CD14-positive monocyte (primary cell): Measurements from ENCODE around the gene DCAF12L2. TPM values are rescaled to one million over a fixed set of nuclear protein-coding genes. Genes with fewer than 3 reads are reported as not detected.

ENCODE experiments used
- DNase-seq, 3 donors: peaks; one replicate each; pipeline ENCODE4 v3.0.0-alpha.2; 2011 to 2022
- H2AFZ ChIP-seq: 2 replicates; pipeline ENCODE4 v1.6.0; 2012; ENCODE audit warnings: mild to moderate bottlenecking, low read depth, low read length, inconsistent platforms; ENCODE audit not compliant: insufficient read depth, poor library complexity, severe bottlenecking
- H3K27ac ChIP-seq, 2 donors: 1 replicate in 1 of 2; 2 replicates in 1 of 2; pipeline ENCODE4 v1.5.1; 2012 to 2013; ENCODE audit warnings: low read length in 2 of 2, control low read depth in 1 of 2, inconsistent platforms in 1 of 2, low read depth in 1 of 2, mild to moderate bottlenecking in 1 of 2
- H3K27me3 ChIP-seq, 2 donors: one replicate each; pipeline versions ENCODE4 v1.6.0 to v1.6.1; 2011 to 2013; ENCODE audit warnings: low read length in 2 of 2; ENCODE audit not compliant: control insufficient read depth in 2 of 2, insufficient read depth in 2 of 2
- H3K36me3 ChIP-seq, 2 donors: replicated peaks in 1 of 2; 1 replicate in 1 of 2; 2 replicates in 1 of 2; pipeline versions ENCODE4 v1.5.1 to v1.6.1; 2012 to 2013; ENCODE audit warnings: low read length in 2 of 2, control low read depth in 1 of 2, inconsistent platforms in 1 of 2, mild to moderate bottlenecking in 1 of 2; ENCODE audit not compliant: insufficient read depth in 2 of 2, control insufficient read depth in 1 of 2
- H3K4me1 ChIP-seq, 2 donors: 1 replicate in 1 of 2; 2 replicates in 1 of 2; pipeline versions ENCODE4 v1.5.1 to v1.6.1; 2012 to 2013; ENCODE audit warnings: low read length in 2 of 2, control low read depth in 1 of 2, inconsistent platforms in 1 of 2, mild to moderate bottlenecking in 1 of 2, moderate library complexity in 1 of 2; ENCODE audit not compliant: insufficient read depth in 2 of 2, control insufficient read depth in 1 of 2
- H3K4me2 ChIP-seq: replicated peaks from 2 replicates; pipeline ENCODE3; 2012; ENCODE audit warnings: low read length, moderate library complexity, mild to moderate bottlenecking; ENCODE audit not compliant: poor library complexity, severe bottlenecking; ENCODE audit errors: extremely low read depth
- H3K4me3 ChIP-seq, 3 experiments: fragments of 200-600 bp in 1 of 3; sonication (generic) in 1 of 3; replicated peaks in 1 of 3; 1 replicate in 2 of 3; 2 replicates in 1 of 3; pipeline ENCODE4 v1.5.1; 2011 to 2013; ENCODE audit warnings: low read length in 3 of 3, mild to moderate bottlenecking in 3 of 3, control low read depth in 2 of 3, low read depth in 2 of 3, inconsistent platforms in 1 of 3, moderate library complexity in 1 of 3
- H3K79me2 ChIP-seq: 2 replicates; pipeline ENCODE4 v1.6.0; 2012; ENCODE audit warnings: mild to moderate bottlenecking, control low read depth, inconsistent platforms, low read length, moderate library complexity; ENCODE audit not compliant: insufficient read depth
- H3K9ac ChIP-seq: 2 replicates; pipeline ENCODE4 v1.6.0; 2017; ENCODE audit warnings: low read length, mild to moderate bottlenecking; ENCODE audit not compliant: insufficient read depth, poor library complexity, severe bottlenecking
- H3K9me3 ChIP-seq, 2 donors: replicated peaks in 1 of 2; 1 replicate in 1 of 2; 2 replicates in 1 of 2; pipeline versions ENCODE4 v1.5.1 to v1.6.1; 2012 to 2013; ENCODE audit warnings: low read length in 2 of 2, control low read depth in 1 of 2; ENCODE audit not compliant: control insufficient read depth in 1 of 2, insufficient read depth in 1 of 2
- H4K20me1 ChIP-seq: 2 replicates; pipeline ENCODE4 v1.6.0; 2012; ENCODE audit warnings: mild to moderate bottlenecking, low read length, control low read depth, moderate library complexity; ENCODE audit not compliant: insufficient read depth
- H3K27ac Mint-ChIP-seq, 7 donors: one replicate each; pipeline ENCODE4 v1.8.0; 2020; ENCODE audit warnings: mild to moderate bottlenecking in 7 of 7, mixed read lengths in 7 of 7, moderate library complexity in 6 of 7, inconsistent platforms in 2 of 7
- H3K27me3 Mint-ChIP-seq, 3 donors: one replicate each; pipeline ENCODE4 v1.8.0; 2021 to 2022; ENCODE audit warnings: low read depth in 3 of 3, mild to moderate bottlenecking in 3 of 3, mixed read lengths in 3 of 3, moderate library complexity in 3 of 3, inconsistent platforms in 1 of 3
- H3K36me3 Mint-ChIP-seq, 2 donors: one replicate each; pipeline ENCODE4 v1.8.0; 2020; ENCODE audit warnings: mixed read lengths in 2 of 2, inconsistent platforms in 1 of 2, mild to moderate bottlenecking in 1 of 2
- H3K4me1 Mint-ChIP-seq: one replicate; pipeline ENCODE4 v1.8.0; 2020; ENCODE audit warnings: mild to moderate bottlenecking, mixed read lengths
- H3K4me3 Mint-ChIP-seq, 2 donors: one replicate each; pipeline ENCODE4 v1.8.0; 2020; ENCODE audit warnings: mild to moderate bottlenecking in 2 of 2, mixed read lengths in 2 of 2, moderate library complexity in 1 of 2
- H3K9me3 Mint-ChIP-seq, 7 donors: one replicate each; pipeline ENCODE4 v1.8.0; 2020 to 2022; ENCODE audit warnings: mixed read lengths in 7 of 7, mild to moderate bottlenecking in 6 of 7, moderate library complexity in 6 of 7, inconsistent platforms in 2 of 7
- CTCF ChIP-seq: fragments of 200-600 bp; IDR thresholded peaks from one replicate; pipeline ENCODE4 v1.8.0; 2022; ENCODE audit warnings: antibody characterized with exemption, mild to moderate bottlenecking
- WGBS: methylation state at CpG from one replicate; pipeline ENCODE4 v1.1.5; 2013; ENCODE audit warnings: missing lambda C conversion rate; ENCODE audit not compliant: insufficient coverage; 5-methylcytosine and 5-hydroxymethylcytosine counted together
- intact Hi-C, 2 donors: fragments of 100-400 bp; cut with micrococcal nuclease; formaldehyde crosslinking; loops; one replicate each; pipeline versions ENCODE4 v1.15.0 to v1.15.1; 2023
- polyA plus RNA-seq, 3 donors: library from polyadenylated mRNA; depleted of rRNA in 1 of 3; unstranded in 2 of 3; stranded (reverse) in 1 of 3; fragments of 300-500 nt in 2 of 3; fragments of >200 nt in 1 of 3; fragmentation: Illumina TruSeq in 2 of 3; gene quantifications; 1 replicate in 2 of 3; 2 replicates in 1 of 3; pipeline ENCODE4 v1.2.3, GENCODE V29; 2012 to 2021

The DCAF12L2 gene
- polyA plus RNA-seq, 3 donors = not detected

GRCh38 chrX:126141014-126141413, 25.1 kb downstream of the DCAF12L2 start:
- Mint-ChIP-seq H3K9me3 (peaks cover 0 to 3% (median 1%) of the 10 kb centered on the region in 7 donors), H3K27ac (no peak overlapping the region), H3K36me3 (no peaks in the 10 kb centered on the region), H3K27me3 (no peaks in the 10 kb centered on the region), H3K4me1 (no peaks in the 10 kb centered on the region), H3K4me3 (no peak overlapping the region)
- intact Hi-C loops = no loop called here
- TF ChIP-seq CTCF = no peak
- no peaks in the 10 kb centered on the region for H3K79me2 ChIP-seq
- no peaks in the 10 kb centered on the region for H3K36me3 ChIP-seq
- H2AFZ ChIP-seq = no peak overlapping the region
- H3K27ac ChIP-seq = no peak overlapping the region
- no peaks in the 10 kb centered on the region for H3K4me1 ChIP-seq
- H3K4me2 ChIP-seq = no peak overlapping the region
- H3K9ac ChIP-seq = no peak overlapping the region
- H3K9me3 ChIP-seq = no peaks in the 10 kb centered on the region
- DNase-seq = no peak
- WGBS = no CpG with 5 or more reads among the region's 2 CpGs
- no peak overlapping the region for H3K4me3 ChIP-seq
- H3K27me3 ChIP-seq = no peaks in the 10 kb centered on the region
- H4K20me1 ChIP-seq = no peaks in the 10 kb centered on the region

DNA sequence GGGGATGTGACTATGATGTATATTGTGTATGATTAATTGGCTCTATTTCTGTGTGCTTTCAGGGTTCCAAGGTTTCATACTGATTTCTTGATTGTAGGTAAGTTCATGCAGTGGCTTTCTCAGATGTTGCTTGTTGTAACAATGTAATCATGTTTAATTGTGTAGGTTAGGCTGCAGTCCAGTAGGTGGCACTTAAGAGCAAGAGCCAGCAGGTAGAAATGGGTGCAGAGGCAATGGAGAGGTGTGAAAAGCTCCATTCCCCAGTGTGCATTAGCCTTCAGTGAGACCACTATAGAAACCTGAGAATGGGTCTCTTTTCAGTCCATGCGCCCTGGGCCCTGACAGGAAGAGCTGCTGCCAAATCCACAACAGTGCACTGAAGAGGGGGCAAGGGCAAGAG, 28.2 kb downstream of the DCAF12L2 start:
- peaks cover 0 to 3% (median 1%) of the 10 kb centered on the region in 7 donors for H3K9me3 Mint-ChIP-seq
- H4K20me1 ChIP-seq = no peaks in the 10 kb centered on the region
- H3K4me1 Mint-ChIP-seq = no peaks in the 10 kb centered on the region
- intact Hi-C loops = no loop called here
- no peak overlapping the region for H3K4me3 Mint-ChIP-seq
- H2AFZ ChIP-seq = no peak overlapping the region
- H3K36me3 ChIP-seq = no peaks in the 10 kb centered on the region
- no peak for DNase-seq
- TF ChIP-seq CTCF = no peak
- no peaks in the 10 kb centered on the region for H3K27me3 ChIP-seq
- no peaks in the 10 kb centered on the region for H3K79me2 ChIP-seq
- H3K36me3 Mint-ChIP-seq = no peaks in the 10 kb centered on the region
- no peak overlapping the region for H3K4me2 ChIP-seq
- H3K9ac ChIP-seq = no peak overlapping the region
- no peak overlapping the region for H3K27ac Mint-ChIP-seq
- H3K27me3 Mint-ChIP-seq = no peaks in the 10 kb centered on the region
- H3K4me3 ChIP-seq = no peak overlapping the region
- H3K27ac ChIP-seq = no peak overlapping the region
- H3K4me1 ChIP-seq = no peaks in the 10 kb centered on the region
- H3K9me3 ChIP-seq = no peaks in the 10 kb centered on the region
- WGBS = 83% methylated on average over 1 of the region's 1 CpG
